Liver (tissue), 9 donors: ENCODE measurements around the gene MMRN1. TPM values are rescaled to one million over a fixed set of nuclear protein-coding genes. Genes with fewer than 3 reads are reported as not detected.

Experiments
- DNase-seq: peaks from one replicate; pipeline ENCODE4 v3.0.0-alpha.2; 2017; ENCODE audit warnings: low spot score
- H3K27ac ChIP-seq, 2 donors: one replicate each; pipeline ENCODE4 v1.7.0; 2013; ENCODE audit warnings: inconsistent platforms in 2 of 2, low read length in 2 of 2, control low read depth in 1 of 2, low read depth in 1 of 2, mild to moderate bottlenecking in 1 of 2
- H3K27me3 ChIP-seq, 4 donors: one replicate each; pipeline versions ENCODE4 v1.6.1 to v1.7.0; 2013; ENCODE audit warnings: low read length in 3 of 4, inconsistent platforms in 1 of 4, mild to moderate bottlenecking in 1 of 4, moderate library complexity in 1 of 4; ENCODE audit not compliant: control insufficient read depth in 4 of 4, insufficient read depth in 4 of 4
- H3K36me3 ChIP-seq, 4 donors: one replicate each; pipeline versions ENCODE4 v1.6.1 to v1.7.0; 2013; ENCODE audit warnings: low read length in 3 of 4, mild to moderate bottlenecking in 3 of 4, low read depth in 1 of 4, moderate library complexity in 1 of 4; ENCODE audit not compliant: control insufficient read depth in 4 of 4, insufficient read depth in 3 of 4
- H3K4me1 ChIP-seq, 4 donors: one replicate each; pipeline versions ENCODE4 v1.6.1 to v1.7.0; 2013; ENCODE audit warnings: low read length in 3 of 4, mild to moderate bottlenecking in 3 of 4, moderate library complexity in 1 of 4; ENCODE audit not compliant: control insufficient read depth in 4 of 4, insufficient read depth in 4 of 4
- H3K4me3 ChIP-seq, 3 donors: one replicate each; pipeline versions ENCODE4 v1.6.1 to v1.7.0; 2013; ENCODE audit warnings: low read length in 3 of 3, control low read depth in 1 of 3, low read depth in 1 of 3, mild to moderate bottlenecking in 1 of 3
- H3K9ac ChIP-seq, 2 donors: one replicate each; pipeline ENCODE4 v1.7.0; 2013; ENCODE audit warnings: low read length in 2 of 2, mild to moderate bottlenecking in 2 of 2, moderate library complexity in 2 of 2, control low read depth in 1 of 2, low read depth in 1 of 2
- H3K9me3 ChIP-seq, 4 donors: one replicate each; pipeline versions ENCODE4 v1.6.1 to v1.7.0; 2013; ENCODE audit warnings: low read length in 3 of 4; ENCODE audit not compliant: control insufficient read depth in 4 of 4
- ATF3 ChIP-seq: IDR thresholded peaks from 2 replicates; pipeline ENCODE4 v1.6.1; 2016; ENCODE audit warnings: antibody characterized with exemption
- CTCF ChIP-seq: fragments of 150-350 bp; IDR thresholded peaks from 2 replicates; pipeline ENCODE4 v1.5.1; 2017; ENCODE audit warnings: improper control_type of control experiment, low read depth, low read length; ENCODE audit not compliant: missing input control
- EGR1 ChIP-seq, 2 donors: IDR thresholded peaks; 2 replicates each; pipeline ENCODE4 v1.6.1; 2016 to 2018; ENCODE audit warnings: antibody characterized with exemption in 2 of 2, low read depth in 2 of 2
- FOXA1 ChIP-seq: IDR thresholded peaks from 2 replicates; pipeline ENCODE4 v1.6.1; 2016; ENCODE audit warnings: antibody characterized with exemption
- GABPA ChIP-seq, 2 donors: IDR thresholded peaks in 1 of 2; conservative IDR thresholded peaks in 1 of 2; 2 replicates each; pipeline ENCODE4 v1.6.1; 2016; ENCODE audit warnings: antibody characterized with exemption in 2 of 2, mild to moderate bottlenecking in 1 of 2, moderate library complexity in 1 of 2
- HNF4A ChIP-seq, 2 donors: conservative IDR thresholded peaks; 2 replicates each; pipeline ENCODE4 v1.6.1; 2016; ENCODE audit warnings: antibody characterized with exemption in 2 of 2, mild to moderate bottlenecking in 2 of 2
- HNF4G ChIP-seq: IDR thresholded peaks from 2 replicates; pipeline ENCODE4 v1.6.1; 2016; ENCODE audit warnings: antibody characterized with exemption
- JUND ChIP-seq, 2 donors: IDR thresholded peaks; 2 replicates each; pipeline ENCODE4 v1.6.1; 2016; ENCODE audit warnings: antibody characterized with exemption in 2 of 2
- MAX ChIP-seq: IDR thresholded peaks from 2 replicates; pipeline ENCODE4 v1.6.1; 2016; ENCODE audit warnings: antibody characterized with exemption
- NR2F2 ChIP-seq: IDR thresholded peaks from 2 replicates; pipeline ENCODE4 v1.6.1; 2016; ENCODE audit warnings: antibody characterized with exemption
- RAD21 ChIP-seq, 2 donors: IDR thresholded peaks; 2 replicates each; pipeline ENCODE4 v1.6.1; 2016; ENCODE audit warnings: antibody characterized with exemption in 2 of 2, mild to moderate bottlenecking in 2 of 2
- REST ChIP-seq: IDR thresholded peaks from 2 replicates; pipeline ENCODE4 v1.6.1; 2016; ENCODE audit warnings: antibody characterized with exemption, mild to moderate bottlenecking
- RXRA ChIP-seq, 2 donors: IDR thresholded peaks; 2 replicates each; pipeline ENCODE4 v1.6.1; 2017 to 2018; ENCODE audit warnings: antibody characterized with exemption in 2 of 2, mild to moderate bottlenecking in 1 of 2
- SP1 ChIP-seq: IDR thresholded peaks from 2 replicates; pipeline ENCODE4 v1.6.1; 2018; ENCODE audit warnings: antibody characterized with exemption, mild to moderate bottlenecking
- TAF1 ChIP-seq: conservative IDR thresholded peaks from 2 replicates; pipeline ENCODE4 v1.6.1; 2016; ENCODE audit warnings: antibody characterized with exemption, mild to moderate bottlenecking
- YY1 ChIP-seq: IDR thresholded peaks from 2 replicates; pipeline ENCODE4 v1.6.1; 2016; ENCODE audit warnings: antibody characterized with exemption, mild to moderate bottlenecking
- ZBTB33 ChIP-seq: IDR thresholded peaks from 2 replicates; pipeline ENCODE4 v1.6.1; 2016; ENCODE audit warnings: antibody characterized with exemption
- WGBS: extraction: QIAGEN DNeasy Blood & Tissue Kit; methylation state at CpG from one replicate; pipeline ENCODE4 v1.1.7; 2013; 5-methylcytosine and 5-hydroxymethylcytosine counted together
- polyA plus RNA-seq, 2 donors: library from polyadenylated mRNA; stranded (reverse) in 1 of 2; unstranded in 1 of 2; fragments of 200-250 nt in 1 of 2; fragments of >200 nt in 1 of 2; fragmentation: Nextera tagmentation in 1 of 2; extraction: Ambion mirVana in 1 of 2; gene quantifications; one replicate each; pipeline versions ENCODE4 v1.2.1 to v1.2.3, GENCODE V29; 2013 to 2015
- total RNA-seq, 2 donors: library from RNA; depleted of rRNA; stranded (reverse); fragments of >200 nt; gene quantifications; one replicate each; pipeline ENCODE4 v1.2.3, GENCODE V29; 2014
- donor health status: healthy.
- donor health status: healthy.
- donor health status: healthy.
- donor health status: healthy.
- donor health status: healthy.

MMRN1 gene
- total and polyA plus RNA-seq, 4 donors, result 4.4 to 15.6 (median 10.2) TPM

GRCh38 chr4:89922848-89923416 lies 28.3 kb downstream of the MMRN1 start:
- H3K9ac ChIP-seq, result no peak overlapping the region
- no peaks in the 10 kb centered on the region for H3K4me1 ChIP-seq
- no peak for TF ChIP-seq HNF4G
- no peak for TF ChIP-seq FOXA1
- no peak for TF ChIP-seq REST
- no peak for TF ChIP-seq MAX
- TF ChIP-seq CTCF, result no peak
- TF ChIP-seq SP1, result no peak
- no peak for TF ChIP-seq JUND (IDR thresholded peaks at IDR 0.05)
- no peak for TF ChIP-seq TAF1
- TF ChIP-seq ATF3, result no peak
- no peak for TF ChIP-seq HNF4A (conservative IDR thresholded peaks at IDR 0.05)
- no peak for TF ChIP-seq EGR1 (IDR thresholded peaks at IDR 0.05; ENCODE audit: low read depth in 2 of 2)
- TF ChIP-seq RXRA (IDR thresholded peaks at IDR 0.05), result no peak
- TF ChIP-seq GABPA (IDR thresholded peaks at IDR 0.05 in 1 of 2, conservative IDR thresholded peaks at IDR 0.05 in 1 of 2), result no peak
- no peak for TF ChIP-seq NR2F2
- no peak for TF ChIP-seq ZBTB33
- TF ChIP-seq YY1, result no peak
- TF ChIP-seq RAD21 (IDR thresholded peaks at IDR 0.05), result no peak
- H3K4me3 ChIP-seq, result no peak overlapping the region
- no peak for DNase-seq
- no peaks in the 10 kb centered on the region for H3K27me3 ChIP-seq
- WGBS, result 79% methylated on average over 5 of the region's 5 CpGs
- H3K9me3 ChIP-seq, result no peaks in the 10 kb centered on the region
- no peaks in the 10 kb centered on the region for H3K36me3 ChIP-seq
- no peak overlapping the region for H3K27ac ChIP-seq

- WGBS, result 78% methylated on average over 4 of the region's 4 CpGs
- Histone ChIP-seq H3K27me3 (no peaks in the 10 kb centered on the region), H3K27ac (no peak overlapping the region), H3K9me3 (no peaks in the 10 kb centered on the region), H3K4me1 (no peaks in the 10 kb centered on the region), H3K9ac (no peak overlapping the region), H3K36me3 (no peaks in the 10 kb centered on the region), H3K4me3 (no peak overlapping the region)
- DNase-seq, result no peak
- no peak for TF ChIP-seq FOXA1
- no peak for TF ChIP-seq RAD21 (IDR thresholded peaks at IDR 0.05)
- TF ChIP-seq NR2F2, result no peak
- TF ChIP-seq TAF1, result no peak
- TF ChIP-seq YY1, result no peak
- no peak for TF ChIP-seq JUND (IDR thresholded peaks at IDR 0.05)
- no peak for TF ChIP-seq RXRA (IDR thresholded peaks at IDR 0.05)
- no peak for TF ChIP-seq GABPA (IDR thresholded peaks at IDR 0.05 in 1 of 2, conservative IDR thresholded peaks at IDR 0.05 in 1 of 2)
- no peak for TF ChIP-seq SP1
- no peak for TF ChIP-seq MAX
- no peak for TF ChIP-seq EGR1 (IDR thresholded peaks at IDR 0.05; ENCODE audit: low read depth in 2 of 2)
- TF ChIP-seq HNF4G, result no peak
- no peak for TF ChIP-seq HNF4A (conservative IDR thresholded peaks at IDR 0.05)
- TF ChIP-seq ATF3, result no peak
- TF ChIP-seq CTCF, result no peak
- TF ChIP-seq ZBTB33, result no peak
These were observed 34.2 kb downstream of the MMRN1 start for GRCh38 chr4:89928838-89929237.
